ENCODE data around the gene CDKAL1. TPM values are rescaled to one million over a fixed set of nuclear protein-coding genes. Genes with fewer than 3 reads are reported as not detected.

CDKAL1 gene
- total and polyA plus RNA-seq, 2 of the 8 experiments (the other 6 are each of a cell fraction or from before 2014, with no cell fraction given): 8.4 to 24.6 TPM

- Histone ChIP-seq H2BK5ac (ENCODE audit: low read depth, low read length) (no peak overlapping the region), H2AK5ac (ENCODE audit: low read depth, low read length) (no peak overlapping the region), H3K23me2 (ENCODE audit: low read depth, low read length) (no peaks in the 10 kb centered on the region), H3K9ac (replicated peaks in 1 of 4; ENCODE audit: extremely low read depth in 1 of 4, low read depth in 3 of 4, low read length in 3 of 4) (no peak overlapping the region), H3K27me3 (replicated peaks in 1 of 4; ENCODE audit: control insufficient read depth in 3 of 4, extremely low read depth in 1 of 4, insufficient read depth in 3 of 4, low read length in 3 of 4) (no peaks in the 10 kb centered on the region), H3K18ac (ENCODE audit: extremely low read depth, low read length) (no peak overlapping the region), H2BK120ac (replicated peaks; ENCODE audit: low read depth, low read length) (no peak overlapping the region), H2BK15ac (ENCODE audit: low read length) (no peak overlapping the region), H2BK12ac (ENCODE audit: low read depth, low read length) (no peak overlapping the region), H4K8ac (ENCODE audit: extremely low read depth, insufficient read depth, low read length) (no peak overlapping the region), H3K79me2 (ENCODE audit: control insufficient read depth in 1 of 2, insufficient read depth in 2 of 2, low read length in 2 of 2) (no peaks in the 10 kb centered on the region), H4K91ac (replicated peaks; ENCODE audit: insufficient read length, low read length) (no peak overlapping the region), H2AFZ (ENCODE audit: low read length) (no peak overlapping the region), H3K56ac (replicated peaks; ENCODE audit: insufficient read length, low read depth, low read length) (no peak overlapping the region), H3K36me3 (ENCODE audit: control insufficient read depth in 2 of 4, insufficient read depth in 4 of 4, low read length in 3 of 4) (no peaks in the 10 kb centered on the region), H3K27ac (ENCODE audit: low read depth, low read length) (no peak overlapping the region), H4K20me1 (replicated peaks in 1 of 2; ENCODE audit: control insufficient read depth in 1 of 2, insufficient read depth in 2 of 2, low read length in 2 of 2) (no peaks in the 10 kb centered on the region), H3K4me2 (ENCODE audit: insufficient read depth in 1 of 2, low read depth in 2 of 2, low read length in 2 of 2) (no peak overlapping the region), H2BK20ac (ENCODE audit: low read length) (no peak overlapping the region), H4K5ac (ENCODE audit: insufficient read length, low read depth, low read length) (no peak overlapping the region), H3K79me1 (ENCODE audit: low read depth, low read length) (no peaks in the 10 kb centered on the region), H3K4ac (replicated peaks; ENCODE audit: insufficient read length, low read depth, low read length) (no peak overlapping the region), H3K4me1 (replicated peaks in 1 of 4; ENCODE audit: control insufficient read depth in 3 of 4, insufficient read depth in 4 of 4, low read length in 3 of 4) (peaks cover 0 to 6% (median 1%) of the 10 kb centered on the region in 4 experiments; a peak in 4 of 7 replicates), H3K9me3 (ENCODE audit: insufficient read depth in 2 of 2, low read depth in 1 of 2, low read length in 1 of 2) (peaks cover 2 to 3% of the 10 kb centered on the region in 2 experiments; a peak in 1 of 4 replicates), H3K14ac (ENCODE audit: insufficient read length) (no peak overlapping the region), H3K23ac (ENCODE audit: insufficient read length) (no peak overlapping the region), H3K4me3 (ENCODE audit: extremely low read depth in 1 of 4, insufficient read depth in 2 of 4, low read depth in 3 of 4, low read length in 4 of 4) (no peak overlapping the region)
- TF ChIP-seq SP2 (IDR thresholded peaks at IDR 0.05; ENCODE audit: low read length) (no peak), KDM1A (IDR thresholded peaks at IDR 0.05; ENCODE audit: borderline replicate concordance, low read length) (peak; percentile 11; the same call in 1 of the 2 replicates)
- no peak for DNase-seq (ENCODE audit: low read depth in 1 of 2, low spot score in 2 of 2)
- 90% methylated on average over 3 of the region's 3 CpGs; no CpG with 5 or more reads in 1 of the 2 experiments for WGBS, 2 experiments (ENCODE audit: extremely low coverage in 1 of 2, insufficient coverage in 1 of 2, insufficient read length in 1 of 2, insufficient replicate concordance in 2 of 2, low coverage in 1 of 2, low lambda C conversion rate in 2 of 2, missing lambda C conversion rate in 1 of 2)
- no peak for FAIRE-seq
- CTCF ChIA-PET (ENCODE audit: partially characterized antibody): interaction anchor here (1.6 kb wide), 1 partner anchor 43 kb away, joined by 3 read pairs; no protein-coding TSS in a partner anchor
- POLR2A ChIA-PET (ENCODE audit: partially characterized antibody): no interaction called here
Measured at GRCh38 chr6:21204951-21205350, 670.7 kb downstream of the CDKAL1 start.

Data from H1 (cell line).